Fibroblast of peridontal ligament (primary cell): Measurements from ENCODE around the gene COL8A1.

Experiments
- DNase-seq: peaks from one replicate; pipeline ENCODE4 v3.0.0-alpha.2; 2010; ENCODE audit errors: extremely low read depth

Gene COL8A1

GRCh38 chr3:99761415-99762165 lies 123.2 kb downstream of the COL8A1 start:
- DNase-seq: no peak

DNA sequence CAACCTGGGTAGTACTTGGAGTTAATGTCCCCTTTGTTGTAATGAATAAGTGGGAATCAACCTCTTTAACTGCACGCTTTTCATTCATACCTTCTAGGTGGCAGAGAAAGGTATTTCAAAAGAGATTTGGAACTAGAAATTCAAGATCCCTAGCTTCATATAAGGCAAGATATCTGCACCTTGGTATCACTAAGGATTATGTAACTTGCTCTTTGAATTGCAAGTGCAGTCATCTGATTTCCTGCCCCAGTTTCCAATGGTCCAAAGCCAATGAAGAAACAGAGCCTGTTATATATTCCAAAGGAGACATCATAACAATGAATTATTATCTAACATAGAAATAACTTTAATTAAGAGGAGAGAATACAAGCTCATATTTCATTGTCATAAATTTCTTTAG lies 124.5 kb downstream of the COL8A1 start:
- no peak for DNase-seq

- no peak for DNase-seq
These were observed 126.0 kb downstream of the COL8A1 start for GRCh38 chr3:99764377-99764776.

- DNase-seq: peak; percentile 63
These were observed 126.9 kb downstream of the COL8A1 start for GRCh38 chr3:99765042-99765942.

GRCh38 chr3:99767291-99767690 lies 128.9 kb downstream of the COL8A1 start:
- DNase-seq: peak; percentile 41

DNA sequence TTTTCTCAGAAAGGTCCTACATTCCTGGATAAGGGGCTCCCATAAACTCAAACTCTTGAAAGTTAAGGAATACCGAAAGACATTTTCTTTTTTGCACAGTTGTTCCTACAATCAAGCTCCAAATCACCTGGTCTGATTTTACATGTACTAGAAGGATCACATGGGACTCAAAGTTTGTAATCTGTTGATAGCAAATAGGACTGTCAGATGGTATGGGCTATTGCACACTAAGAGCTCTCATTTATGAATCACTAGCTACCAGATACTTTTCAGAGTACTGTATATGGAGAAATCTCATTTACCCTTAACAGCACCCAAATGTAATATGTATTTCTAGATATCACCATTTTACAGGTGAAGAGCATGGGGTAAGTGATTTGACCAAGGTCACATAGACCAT lies 129.7 kb downstream of the COL8A1 start:
- no peak for DNase-seq

- no peak for DNase-seq
These were observed 130.6 kb downstream of the COL8A1 start for GRCh38 chr3:99768808-99769501.

- DNase-seq: no peak
These were observed 133.8 kb downstream of the COL8A1 start for GRCh38 chr3:99772171-99772570.

DNA sequence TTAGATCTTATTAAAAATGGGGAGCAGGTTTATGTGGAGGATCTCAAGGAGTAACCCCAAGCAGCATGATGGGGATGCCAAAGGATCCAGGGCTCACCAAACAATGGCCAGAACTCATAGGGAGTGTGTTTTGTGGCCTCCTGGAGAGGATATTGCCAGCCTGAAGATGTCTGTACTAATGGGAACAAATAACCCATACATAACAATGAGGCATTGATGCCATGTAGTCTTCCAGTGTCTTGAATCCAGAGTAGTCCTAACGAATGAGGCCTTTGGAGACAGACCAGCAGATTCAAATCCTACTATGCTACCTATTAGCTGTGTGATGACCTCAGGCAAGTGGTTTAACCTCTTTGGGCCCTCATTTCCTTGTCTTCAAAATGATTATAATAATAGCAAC lies 134.3 kb downstream of the COL8A1 start:
- no peak for DNase-seq

- DNase-seq: peak; percentile 91
These were observed 136.1 kb downstream of the COL8A1 start for GRCh38 chr3:99774467-99774866.

GRCh38 chr3:99776516-99777209 lies 138.3 kb downstream of the COL8A1 start:
- DNase-seq: no peak

DNA sequence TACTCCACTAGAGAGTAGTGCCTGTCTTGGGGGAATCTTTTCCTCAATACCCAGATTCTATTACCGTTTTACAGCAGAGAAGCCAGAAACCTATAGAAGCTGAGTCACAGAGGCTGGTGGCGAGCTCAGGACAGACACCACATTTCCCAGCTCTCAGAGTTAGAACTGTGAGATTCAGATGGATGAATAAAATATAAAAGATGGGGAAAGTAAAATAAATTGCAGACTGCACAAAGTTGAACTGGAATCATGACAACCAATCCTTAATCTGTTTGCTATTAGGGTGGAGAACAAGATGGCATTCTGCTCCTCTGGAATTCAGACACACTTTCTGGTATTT lies 138.8 kb downstream of the COL8A1 start:
- DNase-seq: no peak

DNA sequence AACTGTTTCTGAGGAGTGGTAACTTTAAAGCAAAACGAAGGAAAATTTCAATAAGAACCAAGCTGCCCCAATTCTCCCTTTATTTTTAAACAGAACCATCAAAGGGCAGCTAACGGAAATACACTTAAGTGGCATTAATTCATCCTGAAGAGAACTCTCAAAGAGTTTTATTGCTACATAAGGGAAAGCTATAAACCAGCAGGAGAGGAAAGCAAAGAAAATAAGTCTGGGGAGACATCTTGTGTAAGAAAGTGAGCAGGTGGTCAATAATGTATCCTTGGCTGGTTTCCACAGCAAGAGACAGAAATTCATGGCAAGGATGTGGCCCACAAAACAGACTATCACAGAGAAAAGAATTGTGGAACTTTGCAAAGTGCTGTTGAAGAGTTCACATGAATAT lies 139.3 kb downstream of the COL8A1 start:
- no peak for DNase-seq

DNA sequence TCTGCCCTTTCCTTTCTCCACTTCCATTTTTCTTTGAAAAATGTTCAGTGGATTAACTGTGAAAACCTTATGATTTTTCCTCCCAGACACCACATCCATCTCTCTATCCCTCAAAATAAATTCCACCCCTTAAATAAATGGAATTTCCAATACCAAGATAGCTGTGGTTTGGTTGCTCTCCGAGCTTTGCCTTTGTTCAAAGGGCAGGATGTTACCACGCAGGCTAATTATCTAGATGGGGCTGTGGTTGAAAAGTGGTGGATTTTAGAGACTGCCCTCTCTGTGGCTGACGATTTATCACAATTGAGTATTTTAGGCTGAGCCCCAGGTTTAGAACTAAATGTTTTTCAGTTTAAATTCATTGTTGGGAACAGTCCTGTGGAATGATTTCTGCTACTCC lies 142.4 kb downstream of the COL8A1 start:
- peak; percentile 75 for DNase-seq

GRCh38 chr3:99781761-99782160 lies 143.4 kb downstream of the COL8A1 start:
- DNase-seq: peak; percentile 30

DNA sequence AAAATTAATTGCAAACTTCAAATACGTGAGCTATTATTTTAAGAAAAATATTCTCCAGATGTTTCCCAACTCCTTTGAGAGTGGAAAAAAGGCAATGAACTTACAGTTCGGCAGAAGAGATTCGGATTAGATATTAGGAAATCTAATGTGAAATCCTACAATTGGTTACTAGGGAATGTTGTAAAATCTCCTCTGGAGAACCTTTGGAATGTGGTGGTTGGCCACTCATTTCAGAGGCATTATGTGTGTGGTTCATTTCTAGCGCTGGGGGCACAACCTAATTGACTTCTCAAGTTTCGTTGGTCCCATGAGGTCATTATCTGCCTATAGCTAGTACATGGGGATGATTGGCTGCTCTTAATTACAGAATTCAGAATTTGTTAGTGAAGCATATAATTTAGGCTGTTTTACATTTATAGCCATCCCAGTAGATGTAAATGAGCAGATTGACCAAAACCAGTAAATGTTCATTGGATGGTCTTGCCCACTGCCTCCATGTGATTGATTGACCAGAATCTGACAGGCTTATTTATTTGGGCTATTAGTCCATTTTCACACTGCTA lies 144.7 kb downstream of the COL8A1 start:
- DNase-seq: peak; percentile 99

- peak; percentile 83 for DNase-seq
These were observed 150.8 kb downstream of the COL8A1 start for GRCh38 chr3:99789011-99789721.

- DNase-seq: no peak
These were observed 156.1 kb downstream of the COL8A1 start for GRCh38 chr3:99794485-99794884.

GRCh38 chr3:99795573-99795972 lies 157.2 kb downstream of the COL8A1 start:
- no peak for DNase-seq

GRCh38 chr3:99799422-99799821 lies 161.0 kb downstream of the COL8A1 start:
- no peak for DNase-seq

DNA sequence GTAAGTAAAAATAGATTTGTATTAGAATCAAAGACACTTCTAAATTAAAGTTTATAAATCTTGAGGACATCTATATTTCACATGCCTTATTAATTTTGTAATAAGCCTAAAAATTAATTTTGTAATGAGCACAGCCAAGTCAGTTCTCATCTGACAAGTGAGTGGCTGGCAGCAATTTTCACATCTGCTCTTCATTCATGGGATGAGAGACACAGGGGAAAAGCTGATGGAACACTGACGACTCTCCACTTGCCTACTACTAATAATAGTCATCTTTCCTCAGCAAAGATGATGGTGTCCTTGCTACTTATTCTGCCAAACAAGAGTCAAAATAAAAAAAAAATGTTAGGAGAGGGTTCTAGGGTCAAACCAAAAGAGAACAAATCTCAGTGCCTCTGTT lies 164.9 kb downstream of the COL8A1 start:
- no peak for DNase-seq
